Thymus (tissue), 11 donors: ENCODE data around the gene STYXL2. TPM values are rescaled to one million over a fixed set of nuclear protein-coding genes. Genes with fewer than 3 reads are reported as not detected.

Experiments
- DNase-seq, 9 donors: peaks; one replicate each; pipeline ENCODE4 v3.0.0-alpha.2; 2013; ENCODE audit warnings: low spot score in 9 of 9, low read depth in 6 of 9, missing footprints in 1 of 9
- H3K27ac ChIP-seq, 2 donors: one replicate each; pipeline ENCODE4 v1.5.1; 2013; ENCODE audit warnings: control low read depth in 1 of 2, low read depth in 1 of 2, low read length in 1 of 2, mild to moderate bottlenecking in 1 of 2, moderate library complexity in 1 of 2
- H3K27me3 ChIP-seq, 2 donors: one replicate each; pipeline ENCODE4 v1.5.1; 2013; ENCODE audit warnings: low read length in 1 of 2; ENCODE audit not compliant: control insufficient read depth in 2 of 2, insufficient read depth in 1 of 2
- H3K36me3 ChIP-seq, 2 donors: one replicate each; pipeline ENCODE4 v1.5.1; 2013; ENCODE audit warnings: low read length in 1 of 2, mild to moderate bottlenecking in 1 of 2, moderate library complexity in 1 of 2; ENCODE audit not compliant: control insufficient read depth in 2 of 2, insufficient read depth in 2 of 2
- H3K4me1 ChIP-seq, 2 donors: one replicate each; pipeline ENCODE4 v1.5.1; 2013; ENCODE audit warnings: low read length in 2 of 2; ENCODE audit not compliant: control insufficient read depth in 2 of 2, insufficient read depth in 2 of 2
- H3K4me3 ChIP-seq, 2 donors: one replicate each; pipeline ENCODE4 v1.5.1; 2013; ENCODE audit warnings: low read length in 2 of 2, control low read depth in 1 of 2, mild to moderate bottlenecking in 1 of 2
- H3K9me3 ChIP-seq, 2 donors: one replicate each; pipeline ENCODE4 v1.5.1; 2013; ENCODE audit warnings: low read length in 1 of 2, mild to moderate bottlenecking in 1 of 2; ENCODE audit not compliant: control insufficient read depth in 2 of 2, insufficient read depth in 1 of 2
- WGBS: extraction: QIAGEN DNeasy Blood & Tissue Kit; methylation state at CpG from one replicate; pipeline ENCODE4 v1.1.7; 2013; 5-methylcytosine and 5-hydroxymethylcytosine counted together
- polyA plus RNA-seq: library from polyadenylated mRNA; stranded (reverse); fragments of 200-250 nt; gene quantifications from one replicate; pipeline ENCODE4 v1.2.3, GENCODE V29; 2013
- total RNA-seq: library from RNA; stranded (reverse); fragments of 120-200 nt; gene quantifications from one replicate; pipeline ENCODE4 v1.2.4, GENCODE V29; 2013
- donor health status: healthy.

Gene STYXL2
- total and polyA plus RNA-seq, 2 donors: 0.24 to 0.32 TPM

GRCh38 chr1:167111868-167112709 lies 18.2 kb downstream of the STYXL2 start:
- H3K27me3 ChIP-seq: no peaks in the 10 kb centered on the region
- no peaks in the 10 kb centered on the region for H3K36me3 ChIP-seq
- no peak overlapping the region for H3K27ac ChIP-seq
- peaks cover 3 to 19% of the 10 kb centered on the region in 2 donors for H3K4me1 ChIP-seq
- peaks cover 0 to 10% of the 10 kb centered on the region in 2 donors for H3K9me3 ChIP-seq
- DNase-seq: no peak
- H3K4me3 ChIP-seq: no peak overlapping the region
- 98% methylated on average over 4 of the region's 4 CpGs for WGBS

- H3K27me3 ChIP-seq: no peaks in the 10 kb centered on the region
- H3K4me1 ChIP-seq: peaks cover 3 to 7% of the 10 kb centered on the region in 2 donors
- DNase-seq: no peak
- no peak overlapping the region for H3K4me3 ChIP-seq
- peaks cover 0 to 3% of the 10 kb centered on the region in 2 donors for H3K9me3 ChIP-seq
- H3K36me3 ChIP-seq: no peaks in the 10 kb centered on the region
- no peak overlapping the region for H3K27ac ChIP-seq
Measured at GRCh38 chr1:167114725-167115124, 20.9 kb downstream of the STYXL2 start.

- H3K4me3 ChIP-seq: no peak overlapping the region
- H3K4me1 ChIP-seq: peaks cover 1 to 2% of the 10 kb centered on the region in 2 donors
- no peak for DNase-seq
- H3K36me3 ChIP-seq: no peaks in the 10 kb centered on the region
- 93% methylated on average over 5 of the region's 5 CpGs for WGBS
- no peaks in the 10 kb centered on the region for H3K27me3 ChIP-seq
- no peaks in the 10 kb centered on the region for H3K9me3 ChIP-seq
- H3K27ac ChIP-seq: no peak overlapping the region
Measured at GRCh38 chr1:167115655-167116054, 21.8 kb downstream of the STYXL2 start.

GRCh38 chr1:167116174-167116573 lies 22.3 kb downstream of the STYXL2 start:
- no peaks in the 10 kb centered on the region for H3K9me3 ChIP-seq
- H3K27ac ChIP-seq: no peak overlapping the region
- no peak for DNase-seq
- H3K4me3 ChIP-seq: no peak overlapping the region
- no peaks in the 10 kb centered on the region for H3K4me1 ChIP-seq
- no peaks in the 10 kb centered on the region for H3K36me3 ChIP-seq
- no peaks in the 10 kb centered on the region for H3K27me3 ChIP-seq
- 82% methylated on average over 1 of the region's 1 CpG for WGBS

GRCh38 chr1:167117225-167117624 lies 23.4 kb downstream of the STYXL2 start:
- no peak for DNase-seq
- H3K9me3 ChIP-seq: no peaks in the 10 kb centered on the region
- H3K27ac ChIP-seq: no peak overlapping the region
- 98% methylated on average over 9 of the region's 9 CpGs for WGBS
- peaks cover 0 to 5% of the 10 kb centered on the region in 2 donors for H3K4me1 ChIP-seq
- H3K27me3 ChIP-seq: peaks cover 0 to 2% of the 10 kb centered on the region in 2 donors
- H3K4me3 ChIP-seq: no peak overlapping the region
- no peaks in the 10 kb centered on the region for H3K36me3 ChIP-seq

- Histone ChIP-seq H3K4me1 (peaks cover 0 to 5% of the 10 kb centered on the region in 2 donors), H3K27ac (no peak overlapping the region), H3K36me3 (no peaks in the 10 kb centered on the region), H3K4me3 (no peak overlapping the region), H3K9me3 (no peaks in the 10 kb centered on the region), H3K27me3 (peaks cover 0 to 2% of the 10 kb centered on the region in 2 donors)
- 77% methylated on average over 5 of the region's 5 CpGs for WGBS
- no peak for DNase-seq
Measured at GRCh38 chr1:167118188-167118587, 24.3 kb downstream of the STYXL2 start.

- 94% methylated on average over 3 of the region's 3 CpGs for WGBS
- Histone ChIP-seq H3K4me3 (no peak overlapping the region), H3K4me1 (peaks cover 0 to 5% of the 10 kb centered on the region in 2 donors), H3K27me3 (peaks cover 0 to 2% of the 10 kb centered on the region in 2 donors), H3K36me3 (no peaks in the 10 kb centered on the region), H3K27ac (no peak overlapping the region), H3K9me3 (no peaks in the 10 kb centered on the region)
- DNase-seq: no peak
Measured at GRCh38 chr1:167119696-167120095, 25.8 kb downstream of the STYXL2 start.

- Histone ChIP-seq H3K36me3 (no peaks in the 10 kb centered on the region), H3K27ac (no peak overlapping the region), H3K4me1 (peaks cover 0 to 5% of the 10 kb centered on the region in 2 donors), H3K27me3 (peaks cover 0 to 2% of the 10 kb centered on the region in 2 donors), H3K9me3 (no peaks in the 10 kb centered on the region), H3K4me3 (peak overlapping the region; percentile 35 to 45)
- peak in 1 of 9 donors; percentile 16 for DNase-seq
- WGBS: 30% methylated on average over 13 of the region's 13 CpGs
Measured at GRCh38 chr1:167120899-167121298, 27.0 kb downstream of the STYXL2 start.

- peak in 3 of 9 donors; percentile 6 to 49 (median 18) for DNase-seq
Measured at GRCh38 chr1:167121375-167122120, 27.7 kb downstream of the STYXL2 start.

More at GRCh38 chr1:167121375-167122120, 27.7 kb downstream of the STYXL2 start:
- Histone ChIP-seq H3K9me3 (no peaks in the 10 kb centered on the region), H3K36me3 (no peaks in the 10 kb centered on the region), H3K4me3 (peak overlapping the region; percentile 35 to 45), H3K4me1 (peaks cover 0 to 5% of the 10 kb centered on the region in 2 donors), H3K27me3 (peaks cover 0 to 2% of the 10 kb centered on the region in 2 donors), H3K27ac (no peak overlapping the region)
- 17% methylated on average over 47 of the region's 47 CpGs for WGBS
